Right lobe of liver (tissue), 6 donors: ENCODE data around the gene CTSZ. TPM values are rescaled to one million over a fixed set of nuclear protein-coding genes. Genes with fewer than 3 reads are reported as not detected.

Source experiments
- ATAC-seq, 4 donors: fragments of 200-7000 bp; cut with Tn5 transposase; one replicate each; pipeline ENCODE4 v1.9.1; 2020; ENCODE audit warnings: mild to moderate bottlenecking in 4 of 4, moderate library complexity in 4 of 4
- DNase-seq, 3 donors: peaks; one replicate each; pipeline ENCODE4 v3.0.0-alpha.2; 2020
- H3K27ac ChIP-seq, 3 donors: fragments of 200-600 bp; one replicate each; pipeline ENCODE4 v1.8.0; 2022
- H3K27me3 ChIP-seq, 2 donors: fragments of 200-600 bp; one replicate each; pipeline ENCODE4 v1.8.0; 2022
- H3K36me3 ChIP-seq, 4 donors: fragments of 200-600 bp; sonication (generic) in 1 of 4; one replicate each; pipeline versions ENCODE4 v1.5.1 to v1.8.0; 2017 to 2022; ENCODE audit warnings: control low read depth in 1 of 4
- H3K4me1 ChIP-seq, 4 donors: fragments of 200-600 bp; sonication (generic) in 1 of 4; one replicate each; pipeline versions ENCODE4 v1.5.1 to v1.8.0; 2017 to 2022; ENCODE audit warnings: control low read depth in 1 of 4
- H3K4me3 ChIP-seq, 3 donors: fragments of 200-600 bp; one replicate each; pipeline ENCODE4 v1.8.0; 2022
- H3K9me3 ChIP-seq, 4 donors: fragments of 200-600 bp; sonication (generic) in 1 of 4; one replicate each; pipeline versions ENCODE4 v1.5.1 to v1.8.0; 2017 to 2022; ENCODE audit warnings: control low read depth in 1 of 4
- POLR2A ChIP-seq: fragments of 450-650 bp; IDR thresholded peaks from one replicate; pipeline ENCODE4 v1.6.1; 2017; ENCODE audit warnings: antibody characterized with exemption, mild to moderate bottlenecking
- WGBS: methylation state at CpG from one replicate; pipeline ENCODE4 v1.1.6; 2018; ENCODE audit warnings: low coverage, low lambda C conversion rate; ENCODE audit not compliant: insufficient coverage; ENCODE audit errors: missing lambda C conversion rate; 5-methylcytosine and 5-hydroxymethylcytosine counted together
- intact Hi-C, 2 donors: fragments of 100-400 bp; cut with DNase I; formaldehyde crosslinking; loops; one replicate each; pipeline versions ENCODE4 v1.11.2 to v1.14.1; 2022
- long read RNA-seq: library from polyadenylated mRNA; unstranded; transcript quantifications from one replicate; pipeline ENCODE4 v2.0.0, GENCODE V29; 2019
- total RNA-seq, 6 experiments: library from RNA; depleted of rRNA in 2 of 6; stranded (reverse); fragments of >200 nt in 2 of 6; fragmentation: NEBNext Ultra II Directional in 3 of 6; extraction: Animal tissue kit (Norgen Biotek cat#: 25700) in 3 of 6; gene quantifications; one replicate each; pipeline versions ENCODE4 v1.1.0 to v1.2.4, GENCODE V29; 2016 to 2023
- TF ChIP-seq, protein P1 (sequence below), 4 donors: fragments of 200-600 bp in 3 of 4; fragments of 450-650 bp in 1 of 4; IDR thresholded peaks; one replicate each; pipeline versions ENCODE4 v1.5.1 to v1.8.0; 2016 to 2022; ENCODE audit warnings: antibody characterized with exemption in 4 of 4, mild to moderate bottlenecking in 2 of 4
- donor health status: DM: no; HTN: yes; CAD: no.
- donor health status: DM: no; HTN: no; CAD: no.
- donor health status: DM: no; HTN: no; CAD: no.
- donor health status: DM: no; HTN: yes; CAD: no.
- donor health status: DM: no; HTN: yes; CAD: no.

CTSZ gene
- 100 to 1,000 TPM; 198 to 296 (median 222) TPM for total RNA-seq
- long read RNA-seq, result 0 reads

DNA sequence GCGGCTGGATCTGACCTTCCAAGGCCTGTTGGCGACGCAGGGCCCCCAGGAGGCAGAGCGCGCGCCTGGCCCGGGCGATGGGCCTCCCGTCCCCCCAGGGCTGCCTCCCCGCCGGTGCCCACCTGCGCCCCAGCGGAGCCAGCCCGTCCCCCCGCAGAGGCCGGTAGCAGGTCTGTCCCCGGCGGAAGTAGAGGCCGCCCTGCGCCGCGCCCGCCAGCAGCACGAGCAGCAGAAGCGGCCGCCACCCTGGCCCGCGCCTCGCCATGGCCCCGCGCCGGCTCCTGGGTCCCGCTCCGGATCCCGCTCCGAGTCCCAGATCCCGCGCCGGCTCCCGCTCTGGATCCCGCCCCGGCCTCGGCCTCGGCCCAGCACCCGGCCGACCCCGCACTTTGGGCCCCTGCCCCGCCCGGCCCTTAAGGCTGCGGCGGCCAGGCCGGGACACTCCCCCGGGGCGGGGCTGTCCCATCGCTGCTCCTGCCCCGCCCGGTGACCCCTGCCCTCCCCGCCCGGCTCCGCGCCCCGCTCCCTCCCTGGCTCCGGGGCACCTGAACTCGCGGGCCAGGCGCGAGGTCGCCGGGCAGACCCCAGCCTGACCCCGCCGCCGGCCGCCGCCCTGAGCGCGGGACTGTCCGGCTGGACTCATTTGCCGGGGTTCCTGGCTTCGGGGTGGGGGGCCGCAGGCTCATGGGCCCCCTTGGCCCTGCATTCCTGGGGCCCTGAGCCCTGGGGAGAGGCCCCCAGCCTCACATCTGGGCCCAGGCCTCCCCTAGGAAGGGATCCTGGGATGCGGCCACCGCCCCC is at the start of gene CTSZ:
Gene CTSZ (minus strand): TSS at position 391 of the 801 bp plus-strand sequence. CDS start 126 bp downstream, at position 265.
- H3K9me3 ChIP-seq, result no peaks in the 10 kb centered on the region
- peaks cover 0 to 21% (median under 1%) of the 10 kb centered on the region in 4 donors for H3K36me3 ChIP-seq
- peak within 1 kb of the TSS; percentile 63 to 98 (median 89) for H3K4me3 ChIP-seq
- ATAC-seq (peak; percentile 74 to 87 (median 76)), DNase-seq (peak; percentile 86 to 91 (median 91))
- no peaks in the 10 kb centered on the region for H3K27me3 ChIP-seq
- WGBS, result 0% methylated on average over 1 of the region's 82 CpGs
- intact Hi-C loops, result no loop called here
- TF ChIP-seq POLR2A, result peak; percentile 79
- TF ChIP-seq, protein P1, sequence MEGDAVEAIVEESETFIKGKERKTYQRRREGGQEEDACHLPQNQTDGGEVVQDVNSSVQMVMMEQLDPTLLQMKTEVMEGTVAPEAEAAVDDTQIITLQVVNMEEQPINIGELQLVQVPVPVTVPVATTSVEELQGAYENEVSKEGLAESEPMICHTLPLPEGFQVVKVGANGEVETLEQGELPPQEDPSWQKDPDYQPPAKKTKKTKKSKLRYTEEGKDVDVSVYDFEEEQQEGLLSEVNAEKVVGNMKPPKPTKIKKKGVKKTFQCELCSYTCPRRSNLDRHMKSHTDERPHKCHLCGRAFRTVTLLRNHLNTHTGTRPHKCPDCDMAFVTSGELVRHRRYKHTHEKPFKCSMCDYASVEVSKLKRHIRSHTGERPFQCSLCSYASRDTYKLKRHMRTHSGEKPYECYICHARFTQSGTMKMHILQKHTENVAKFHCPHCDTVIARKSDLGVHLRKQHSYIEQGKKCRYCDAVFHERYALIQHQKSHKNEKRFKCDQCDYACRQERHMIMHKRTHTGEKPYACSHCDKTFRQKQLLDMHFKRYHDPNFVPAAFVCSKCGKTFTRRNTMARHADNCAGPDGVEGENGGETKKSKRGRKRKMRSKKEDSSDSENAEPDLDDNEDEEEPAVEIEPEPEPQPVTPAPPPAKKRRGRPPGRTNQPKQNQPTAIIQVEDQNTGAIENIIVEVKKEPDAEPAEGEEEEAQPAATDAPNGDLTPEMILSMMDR (IDR thresholded peaks at IDR 0.05), result no peak
- H3K27ac ChIP-seq, result peak within 1 kb of the TSS; percentile 88 to 98 (median 89)
- peaks cover 3 to 27% (median 10%) of the 10 kb centered on the region in 4 donors for H3K4me1 ChIP-seq

DNA sequence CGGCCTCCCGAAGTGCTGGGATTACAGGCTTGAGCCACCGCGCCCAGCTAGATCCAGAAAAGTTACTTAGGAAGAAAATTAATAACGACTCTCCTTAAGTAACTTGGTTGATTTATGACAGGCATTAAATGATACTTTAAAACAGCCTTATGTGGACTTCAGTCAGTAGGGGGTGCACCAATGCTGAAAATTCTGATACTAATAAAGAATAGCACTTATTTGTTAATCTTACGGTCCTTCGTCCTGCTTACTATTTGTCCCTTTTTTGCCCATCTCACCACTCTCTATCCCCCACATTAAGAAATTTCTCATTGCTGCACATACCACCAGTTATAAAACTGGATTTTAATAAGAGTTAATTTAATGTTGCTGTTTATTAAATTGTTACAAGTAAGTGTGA is 48.2 kb upstream of the CTSZ start:
- H3K36me3 ChIP-seq, result no peaks in the 10 kb centered on the region
- H3K9me3 ChIP-seq, result no peaks in the 10 kb centered on the region
- WGBS, result 62% methylated on average over 7 of the region's 7 CpGs
- no peak overlapping the region for H3K4me3 ChIP-seq
- H3K27me3 ChIP-seq, result no peaks in the 10 kb centered on the region
- ATAC-seq (peak in 2 of 4 donors; percentile 30 to 46), DNase-seq (no peak)
- H3K4me1 ChIP-seq, result no peaks in the 10 kb centered on the region
- intact Hi-C loops, result no loop called here
- H3K27ac ChIP-seq, result no peak overlapping the region
- TF ChIP-seq POLR2A, result no peak
- TF ChIP-seq, protein P1 (IDR thresholded peaks at IDR 0.05), result peak in 3 of 4 donors; percentile 25 to 39 (median 36)

DNA sequence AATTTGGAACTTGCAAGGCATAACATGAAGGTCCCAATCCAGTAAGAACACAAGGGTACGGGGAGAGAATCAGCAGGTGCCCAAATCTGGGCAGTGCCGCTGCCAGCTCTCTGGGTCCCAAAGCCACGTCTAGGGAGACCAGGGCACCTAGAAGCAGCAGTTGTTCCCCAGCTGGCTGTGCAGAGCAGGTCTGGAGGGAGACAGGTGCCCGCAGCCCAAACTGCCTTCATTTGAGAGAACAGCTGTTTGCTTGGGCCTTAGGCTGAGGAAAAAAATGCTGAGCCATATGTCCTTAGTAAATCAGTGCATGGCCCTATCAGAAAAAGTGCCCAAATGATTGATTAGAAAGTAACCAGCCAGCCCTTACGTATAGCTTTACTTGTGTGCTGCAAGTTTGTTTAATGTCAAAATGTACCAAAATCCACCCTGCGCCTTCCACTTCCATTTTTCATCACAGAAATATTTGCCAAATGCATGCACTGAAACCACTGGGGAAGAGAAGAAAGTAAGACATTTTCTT is 44.7 kb upstream of the CTSZ start:
- Histone ChIP-seq H3K36me3 (no peaks in the 10 kb centered on the region), H3K27ac (no peak overlapping the region), H3K9me3 (no peaks in the 10 kb centered on the region), H3K4me3 (no peak overlapping the region), H3K4me1 (no peaks in the 10 kb centered on the region), H3K27me3 (no peaks in the 10 kb centered on the region)
- ATAC-seq (no peak), DNase-seq (no peak)
- WGBS, result 80% methylated on average over 3 of the region's 6 CpGs
- intact Hi-C loops, result no loop called here
- TF ChIP-seq, protein P1 (IDR thresholded peaks at IDR 0.05), result no peak
- TF ChIP-seq POLR2A, result no peak

DNA sequence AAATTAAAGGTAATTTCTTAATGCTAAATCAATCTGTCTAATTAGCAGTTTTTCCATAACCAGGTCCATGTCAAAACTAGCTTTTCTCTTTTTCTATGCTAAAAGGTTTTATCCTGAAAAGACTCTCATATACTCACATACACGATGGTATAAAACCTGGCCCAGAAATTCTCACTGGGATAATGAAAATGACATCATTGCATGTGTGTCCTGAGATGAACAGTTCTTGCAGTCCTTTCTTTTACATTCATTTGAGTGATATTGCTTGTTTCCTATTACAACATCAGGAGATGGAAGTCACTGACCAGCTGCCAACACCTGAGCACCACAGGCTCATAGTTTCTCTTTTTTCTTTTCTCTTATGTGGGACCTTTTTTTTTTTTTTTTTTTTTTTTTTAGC is 43.4 kb upstream of the CTSZ start:
- H3K4me1 ChIP-seq, result no peaks in the 10 kb centered on the region
- 59% methylated on average over 1 of the region's 1 CpG for WGBS
- no peak overlapping the region for H3K4me3 ChIP-seq
- no peak overlapping the region for H3K27ac ChIP-seq
- DNase-seq, result no peak
- intact Hi-C loops, result no loop called here
- H3K9me3 ChIP-seq, result no peaks in the 10 kb centered on the region
- no peaks in the 10 kb centered on the region for H3K27me3 ChIP-seq
- no peak for ATAC-seq
- no peak for TF ChIP-seq POLR2A
- H3K36me3 ChIP-seq, result no peaks in the 10 kb centered on the region

DNA sequence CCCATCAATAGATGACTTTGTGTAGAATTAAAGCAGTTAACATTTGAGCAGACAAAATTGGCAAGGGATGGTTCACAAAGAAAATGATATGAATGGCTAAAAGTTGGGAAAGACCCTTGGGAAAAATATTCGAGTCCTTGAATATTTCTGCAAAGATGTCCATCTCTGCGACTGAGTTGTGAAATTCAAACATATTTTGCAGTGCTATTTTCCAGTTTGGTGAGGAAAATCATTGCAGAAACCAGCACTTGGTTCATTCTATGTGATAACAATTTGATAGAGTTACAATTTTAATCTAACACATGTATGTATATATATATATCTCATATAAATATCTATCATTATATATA is 41.6 kb upstream of the CTSZ start:
- DNase-seq (no peak), ATAC-seq (no peak)
- intact Hi-C loops, result loop anchor here (10.0 kb wide), 2 partner anchors 154 to 164 kb away; no protein-coding TSS in a partner anchor
- Histone ChIP-seq H3K27me3 (no peaks in the 10 kb centered on the region), H3K4me1 (no peaks in the 10 kb centered on the region), H3K36me3 (no peaks in the 10 kb centered on the region), H3K9me3 (no peaks in the 10 kb centered on the region), H3K27ac (no peak overlapping the region), H3K4me3 (no peak overlapping the region)
- 77% methylated on average over 2 of the region's 2 CpGs for WGBS
- TF ChIP-seq POLR2A, result no peak
- TF ChIP-seq, protein P1 (IDR thresholded peaks at IDR 0.05), result no peak
